H1 (cell line): ENCODE measurements around the gene CHST9. TPM values are rescaled to one million over a fixed set of nuclear protein-coding genes. Genes with fewer than 3 reads are reported as not detected.

ENCODE experiments used
- CTCF ChIA-PET: fragments of 300-600 bp; sonication (Branson Sonifier 250); formaldehyde crosslinking; loops from one replicate; lab custom pipeline; 2021; ENCODE audit not compliant: partially characterized antibody; lab: Charles Lee
- POLR2A ChIA-PET: fragments of 300-600 bp; sonication (Branson Sonifier 250); formaldehyde crosslinking; loops from one replicate; lab custom pipeline; 2021; ENCODE audit warnings: inconsistent platforms; ENCODE audit not compliant: partially characterized antibody; lab: Charles Lee
- DNase-seq, 2 experiments: peaks; one replicate each; pipeline versions ENCODE4 v3.0.0 to v3.0.0-alpha.2; 2010 to 2022; ENCODE audit warnings: low spot score in 2 of 2, low read depth in 1 of 2, mixed read lengths in 1 of 2
- FAIRE-seq: peaks from 2 replicates; lab custom pipeline; 2011; peaks lifted over from hg19 to GRCh38; lab: Jason Lieb, UNC
- H2AFZ ChIP-seq: 2 replicates; pipeline ENCODE4 v1.8.1; 2012; ENCODE audit warnings: low read length, inconsistent platforms
- H2AK5ac ChIP-seq: 2 replicates; pipeline ENCODE4 v1.6.1; 2013; ENCODE audit warnings: low read depth, low read length
- H2BK120ac ChIP-seq: replicated peaks from 2 replicates; pipeline ENCODE3; 2013; ENCODE audit warnings: low read depth, low read length, inconsistent platforms
- H2BK12ac ChIP-seq: 2 replicates; pipeline ENCODE4 v1.6.1; 2013; ENCODE audit warnings: low read depth, low read length
- H2BK15ac ChIP-seq: 2 replicates; pipeline ENCODE4 v1.6.1; 2013; ENCODE audit warnings: low read length
- H2BK20ac ChIP-seq: 2 replicates; pipeline ENCODE4 v1.6.1; 2013; ENCODE audit warnings: low read length
- H2BK5ac ChIP-seq: 2 replicates; pipeline ENCODE4 v1.6.1; 2013; ENCODE audit warnings: low read depth, low read length
- H3K14ac ChIP-seq: 2 replicates; pipeline ENCODE4 v1.6.1; 2013; ENCODE audit warnings: inconsistent platforms; ENCODE audit not compliant: insufficient read length
- H3K18ac ChIP-seq: 2 replicates; pipeline ENCODE4 v1.6.1; 2013; ENCODE audit warnings: low read length; ENCODE audit errors: extremely low read depth
- H3K23ac ChIP-seq: 2 replicates; pipeline ENCODE4 v1.6.1; 2013; ENCODE audit warnings: inconsistent platforms; ENCODE audit not compliant: insufficient read length
- H3K23me2 ChIP-seq: 2 replicates; pipeline ENCODE4 v1.6.1; 2013; ENCODE audit warnings: low read depth, low read length
- H3K27ac ChIP-seq: 2 replicates; pipeline ENCODE4 v1.6.1; 2011; ENCODE audit warnings: low read depth, low read length, inconsistent platforms
- H3K27me3 ChIP-seq, 4 experiments: replicated peaks in 1 of 4; 1 replicate in 1 of 4; 2 replicates in 3 of 4; pipeline versions ENCODE4 v1.6.1 to v1.8.1; 2011 to 2013; ENCODE audit warnings: low read length in 3 of 4, mild to moderate bottlenecking in 3 of 4, inconsistent platforms in 2 of 4, mixed read lengths in 2 of 4, moderate library complexity in 1 of 4; ENCODE audit not compliant: control insufficient read depth in 3 of 4, insufficient read depth in 3 of 4; ENCODE audit errors: extremely low read depth in 1 of 4
- H3K36me3 ChIP-seq, 4 experiments: 2 replicates each; pipeline versions ENCODE4 v1.6.1 to v1.8.1; 2011 to 2013; ENCODE audit warnings: mild to moderate bottlenecking in 4 of 4, low read length in 3 of 4, moderate library complexity in 2 of 4, control low read depth in 1 of 4, inconsistent platforms in 1 of 4; ENCODE audit not compliant: insufficient read depth in 4 of 4, control insufficient read depth in 2 of 4
- H3K4ac ChIP-seq: replicated peaks from 2 replicates; pipeline ENCODE3; 2013; ENCODE audit warnings: low read length, low read depth, mixed read lengths, inconsistent platforms; ENCODE audit not compliant: insufficient read length
- H3K4me1 ChIP-seq, 4 experiments: replicated peaks in 1 of 4; 1 replicate in 1 of 4; 2 replicates in 3 of 4; pipeline versions ENCODE4 v1.6.1 to v1.8.1; 2011 to 2013; ENCODE audit warnings: low read length in 3 of 4, inconsistent platforms in 2 of 4, mixed read lengths in 1 of 4; ENCODE audit not compliant: insufficient read depth in 4 of 4, control insufficient read depth in 3 of 4
- H3K4me2 ChIP-seq, 2 experiments: 2 replicates each; pipeline versions ENCODE4 v1.6.1 to v1.8.1; 2011 to 2013; ENCODE audit warnings: low read depth in 2 of 2, low read length in 2 of 2, control low read depth in 1 of 2, inconsistent platforms in 1 of 2, mild to moderate bottlenecking in 1 of 2; ENCODE audit not compliant: insufficient read depth in 1 of 2
- H3K4me3 ChIP-seq, 4 experiments: fragments of 200-600, 300-600 bp in 1 of 4; sonication (generic), shearing (Covaris generic), sonication (Bioruptor Twin) in 1 of 4; 2 replicates each; pipeline versions ENCODE4 v1.5.1 to v1.8.1; 2011 to 2016; ENCODE audit warnings: low read length in 4 of 4, low read depth in 3 of 4, control low read depth in 2 of 4, inconsistent platforms in 2 of 4, mild to moderate bottlenecking in 2 of 4, mixed read lengths in 1 of 4, moderate library complexity in 1 of 4; ENCODE audit not compliant: insufficient read depth in 2 of 4; ENCODE audit errors: extremely low read depth in 1 of 4
- H3K56ac ChIP-seq: replicated peaks from 2 replicates; pipeline ENCODE3; 2013; ENCODE audit warnings: low read depth, mild to moderate bottlenecking, mixed read lengths, low read length, inconsistent platforms; ENCODE audit not compliant: insufficient read length
- H3K79me1 ChIP-seq: 2 replicates; pipeline ENCODE4 v1.6.1; 2013; ENCODE audit warnings: low read depth, low read length, control low read depth
- H3K79me2 ChIP-seq, 2 experiments: 2 replicates each; pipeline versions ENCODE4 v1.6.1 to v1.8.1; 2012 to 2013; ENCODE audit warnings: low read length in 2 of 2, mild to moderate bottlenecking in 2 of 2, inconsistent platforms in 1 of 2; ENCODE audit not compliant: insufficient read depth in 2 of 2, control insufficient read depth in 1 of 2
- H3K9ac ChIP-seq, 4 experiments: replicated peaks in 1 of 4; 1 replicate in 1 of 4; 2 replicates in 3 of 4; pipeline versions ENCODE4 v1.6.1 to v1.8.1; 2011 to 2013; ENCODE audit warnings: low read depth in 3 of 4, low read length in 3 of 4, control low read depth in 2 of 4, mild to moderate bottlenecking in 2 of 4, moderate library complexity in 2 of 4, inconsistent platforms in 1 of 4; ENCODE audit errors: extremely low read depth in 1 of 4
- H3K9me3 ChIP-seq, 2 experiments: 2 replicates each; pipeline versions ENCODE4 v1.6.1 to v1.8.1; 2012 to 2013; ENCODE audit warnings: mild to moderate bottlenecking in 2 of 2, moderate library complexity in 2 of 2, control low read depth in 1 of 2, inconsistent platforms in 1 of 2, low read depth in 1 of 2, low read length in 1 of 2, mixed read lengths in 1 of 2; ENCODE audit not compliant: insufficient read depth in 2 of 2
- H4K20me1 ChIP-seq, 2 experiments: replicated peaks in 1 of 2; 2 replicates each; pipeline versions ENCODE3 to v1.8.1; 2011 to 2013; ENCODE audit warnings: inconsistent platforms in 2 of 2, low read length in 2 of 2, mild to moderate bottlenecking in 1 of 2; ENCODE audit not compliant: insufficient read depth in 2 of 2, control insufficient read depth in 1 of 2
- H4K5ac ChIP-seq: 2 replicates; pipeline ENCODE4 v1.6.1; 2013; ENCODE audit warnings: low read length, low read depth, mixed read lengths, inconsistent platforms; ENCODE audit not compliant: insufficient read length
- H4K8ac ChIP-seq: 2 replicates; pipeline ENCODE4 v1.8.0; 2013; ENCODE audit warnings: mild to moderate bottlenecking, moderate library complexity, low read length, inconsistent platforms; ENCODE audit not compliant: insufficient read depth; ENCODE audit errors: extremely low read depth
- H4K91ac ChIP-seq: replicated peaks from 2 replicates; pipeline ENCODE3; 2013; ENCODE audit warnings: low read length, mixed read lengths, inconsistent platforms; ENCODE audit not compliant: insufficient read length
- BRCA1 ChIP-seq: IDR thresholded peaks from 2 replicates; pipeline ENCODE4 v1.6.1; 2012; ENCODE audit warnings: low read depth, low read length, improper control_type of control experiment
- CHD1 ChIP-seq: IDR thresholded peaks from 2 replicates; pipeline ENCODE4 v1.6.1; 2012; ENCODE audit warnings: low read depth, low read length, improper control_type of control experiment
- EP300 ChIP-seq, 2 experiments: IDR thresholded peaks; 1 replicate in 1 of 2; 2 replicates in 1 of 2; pipeline ENCODE4 v1.6.1; 2011 to 2012; ENCODE audit warnings: low read depth in 2 of 2, low read length in 2 of 2, mild to moderate bottlenecking in 2 of 2, borderline replicate concordance in 1 of 2, inconsistent platforms in 1 of 2, moderate library complexity in 1 of 2
- EZH2 ChIP-seq: fragments of 200-600 bp; sonication (generic); IDR thresholded peaks from 2 replicates; pipeline ENCODE4 v1.7.1; 2012; ENCODE audit warnings: low read depth, mild to moderate bottlenecking, moderate library complexity, low read length, inconsistent platforms; ENCODE audit not compliant: severe bottlenecking
- KDM5A ChIP-seq: fragments of 200-600 bp; IDR thresholded peaks from 2 replicates; pipeline ENCODE4 v1.7.1; 2012; ENCODE audit warnings: mild to moderate bottlenecking, low read length, inconsistent platforms, mixed read lengths
- POU5F1 ChIP-seq: IDR thresholded peaks from 2 replicates; pipeline ENCODE4 v1.6.1; 2011; ENCODE audit warnings: low read depth, mild to moderate bottlenecking, low read length, moderate library complexity
- SAP30 ChIP-seq: fragments of 300-600 bp; sonication (generic); IDR thresholded peaks from 2 replicates; pipeline ENCODE4 v1.7.1; 2012; ENCODE audit warnings: low read length, moderate library complexity, mild to moderate bottlenecking, inconsistent platforms; ENCODE audit not compliant: insufficient read depth, insufficient replicate concordance
- SIN3A ChIP-seq, 2 experiments: IDR thresholded peaks in 1 of 2; conservative IDR thresholded peaks in 1 of 2; 2 replicates each; pipeline ENCODE4 v1.6.1; 2011 to 2012; ENCODE audit warnings: low read length in 2 of 2, improper control_type of control experiment in 1 of 2, low read depth in 1 of 2, mild to moderate bottlenecking in 1 of 2
- WGBS, 2 experiments: shearing (Covaris generic) in 1 of 2; methylation state at CpG; one replicate each; pipeline versions ENCODE4 v1.1.6 to v1.1.7; 2013 to 2015; ENCODE audit warnings: low lambda C conversion rate in 2 of 2, mixed read lengths in 2 of 2, inconsistent platforms in 1 of 2, low coverage in 1 of 2, missing lambda C conversion rate in 1 of 2; ENCODE audit not compliant: insufficient replicate concordance in 2 of 2, insufficient coverage in 1 of 2, insufficient read length in 1 of 2; ENCODE audit errors: extremely low coverage in 1 of 2, missing lambda C conversion rate in 1 of 2; 5-methylcytosine and 5-hydroxymethylcytosine counted together
- polyA plus RNA-seq, 7 experiments: library from polyadenylated mRNA; depleted of rRNA in 3 of 7; stranded (reverse) in 5 of 7; unstranded in 2 of 7; fragments of >200 nt in 5 of 7; fragments of 200-250 nt in 2 of 7; gene quantifications; 1 replicate in 5 of 7; 2 replicates in 1 of 7; 4 replicates in 1 of 7; pipeline versions ENCODE4 v1.2.1 to v1.2.3, GENCODE V29; 2011 to 2013; ENCODE audit warnings: missing spikeins in 2 of 7, mixed read lengths in 2 of 7
- total RNA-seq: library from RNA; stranded (reverse); fragmentation: NEBNext Ultra II Directional; extraction: Animal tissue kit (Norgen Biotek cat#: 25700); gene quantifications from 2 replicates; pipeline ENCODE4 v1.2.1, GENCODE V29; 2021
- TF ChIP-seq, protein P1 (sequence below): IDR thresholded peaks from 2 replicates; pipeline ENCODE4 v1.6.1; 2011; ENCODE audit warnings: low read length, improper control_type of control experiment

The CHST9 gene
- total and polyA plus RNA-seq, 2 of the 8 experiments (the other 6 are each of a cell fraction or from before 2014, with no cell fraction given), result 3.2 to 24.3 TPM

DNA sequence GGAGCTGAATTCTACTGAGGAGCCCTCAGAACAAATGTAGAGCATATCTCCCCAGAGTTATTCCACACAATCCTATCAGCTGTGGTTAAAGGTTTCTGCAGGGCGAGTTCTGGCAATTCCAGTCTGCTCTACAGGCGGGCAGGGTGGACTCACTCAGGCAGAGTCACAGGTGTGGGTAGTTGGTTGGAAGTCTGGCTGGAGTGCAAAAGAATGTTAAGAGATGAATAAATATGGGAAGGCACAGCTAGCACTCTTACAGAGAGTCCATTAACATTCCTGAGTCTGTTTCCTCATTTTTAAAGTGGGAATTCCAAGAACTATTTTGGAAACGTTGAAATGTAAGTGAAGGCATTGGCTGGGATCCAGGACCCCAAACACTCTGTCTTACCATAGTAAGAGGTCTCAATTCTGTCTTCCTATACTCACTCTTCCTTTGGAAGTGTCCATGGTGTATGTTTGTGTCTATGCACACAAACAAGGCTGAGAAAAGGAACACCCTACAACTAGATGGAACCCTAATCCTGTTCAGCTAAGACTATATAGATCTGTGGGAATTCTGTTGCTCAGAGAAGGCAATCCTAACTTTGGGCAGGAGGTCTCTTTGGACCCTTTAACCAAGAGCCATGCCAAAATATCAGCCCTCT, 256.3 kb downstream of the CHST9 start:
- Histone ChIP-seq H3K56ac (no peak overlapping the region), H3K79me2 (no peaks in the 10 kb centered on the region), H3K27ac (no peak overlapping the region), H3K4me3 (no peak overlapping the region), H3K23me2 (no peaks in the 10 kb centered on the region), H2BK12ac (no peak overlapping the region; the same call in 1 of the 2 replicates), H3K14ac (no peak overlapping the region), H3K4me1 (peaks cover 4 to 6% (median 5%) of the 10 kb centered on the region in 4 experiments; a peak in 3 of 7 replicates), H2BK5ac (no peak overlapping the region), H2BK20ac (no peak overlapping the region), H4K20me1 (no peaks in the 10 kb centered on the region), H2BK15ac (no peak overlapping the region), H2AFZ (no peak overlapping the region), H3K4me2 (peak overlapping the region in 1 of 2 experiments; percentile 48; a peak in 1 of 4 replicates), H3K27me3 (no peaks in the 10 kb centered on the region), H3K9ac (no peak overlapping the region), H4K91ac (no peak overlapping the region), H2BK120ac (no peak overlapping the region), H2AK5ac (no peak overlapping the region), H3K36me3 (no peaks in the 10 kb centered on the region), H3K23ac (no peak overlapping the region), H3K4ac (no peak overlapping the region), H4K8ac (no peak overlapping the region), H4K5ac (no peak overlapping the region), H3K9me3 (no peaks in the 10 kb centered on the region), H3K79me1 (no peaks in the 10 kb centered on the region), H3K18ac (no peak overlapping the region)
- ChIA-PET CTCF (interaction anchor here (1.1 kb wide), 2 partner anchors 34 to 115 kb away, joined by 3 read pairs; no protein-coding TSS in a partner anchor), POLR2A (no interaction called here)
- DNase-seq (no peak), FAIRE-seq (no peak)
- no peak for TF ChIP-seq BRCA1
- TF ChIP-seq SAP30, result no peak
- no peak for TF ChIP-seq KDM5A
- TF ChIP-seq EP300 (IDR thresholded peaks at IDR 0.05; ENCODE audit: borderline replicate concordance in 1 of 2, low read depth in 2 of 2, low read length in 2 of 2), result no peak
- no peak for TF ChIP-seq EZH2
- TF ChIP-seq SIN3A (conservative IDR thresholded peaks at IDR 0.05 in 1 of 2, IDR thresholded peaks at IDR 0.05 in 1 of 2; ENCODE audit: low read depth in 1 of 2, low read length in 2 of 2), result no peak
- no peak for TF ChIP-seq CHD1
- no peak for TF ChIP-seq POU5F1
- TF ChIP-seq, protein P1, sequence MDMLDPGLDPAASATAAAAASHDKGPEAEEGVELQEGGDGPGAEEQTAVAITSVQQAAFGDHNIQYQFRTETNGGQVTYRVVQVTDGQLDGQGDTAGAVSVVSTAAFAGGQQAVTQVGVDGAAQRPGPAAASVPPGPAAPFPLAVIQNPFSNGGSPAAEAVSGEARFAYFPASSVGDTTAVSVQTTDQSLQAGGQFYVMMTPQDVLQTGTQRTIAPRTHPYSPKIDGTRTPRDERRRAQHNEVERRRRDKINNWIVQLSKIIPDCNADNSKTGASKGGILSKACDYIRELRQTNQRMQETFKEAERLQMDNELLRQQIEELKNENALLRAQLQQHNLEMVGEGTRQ, result no peak
- WGBS, 2 experiments, result 93% methylated on average over 3 of the region's 3 CpGs; no CpG with 5 or more reads in 1 of the 2 experiments
